ENCODE results near the gene EXOC1.

The EXOC1 gene

GRCh38 chr4:55868581-55869090, 15.2 kb downstream of the EXOC1 start:
- no peak overlapping the region for H2AFZ ChIP-seq (ENCODE audit: low read depth, low read length, severe bottlenecking)
- H3K9me2 ChIP-seq (replicated peaks; ENCODE audit: insufficient read depth, low read length), result no peaks in the 10 kb centered on the region
- peaks cover 4% of the 10 kb centered on the region; the same call in 1 of the 2 replicates for H3F3A ChIP-seq (ENCODE audit: insufficient read depth)
- H3K9me3 ChIP-seq (ENCODE audit: insufficient read depth, low read length), result no peaks in the 10 kb centered on the region
- no peak overlapping the region for H3K4me2 ChIP-seq (ENCODE audit: low read depth, low read length, poor library complexity, severe bottlenecking)
- H3K4me3 ChIP-seq (ENCODE audit: insufficient read depth, low read length, poor library complexity, severe bottlenecking), result no peak overlapping the region
- H3K27me3 ChIP-seq (ENCODE audit: low read length), result no peaks in the 10 kb centered on the region
- H4K20me1 ChIP-seq (ENCODE audit: low read depth, low read length), result no peaks in the 10 kb centered on the region
- H3K9ac ChIP-seq (ENCODE audit: low read length), result no peak overlapping the region
- H3K36me3 ChIP-seq (ENCODE audit: low read length), result peaks cover 6% of the 10 kb centered on the region; the same call in 1 of the 2 replicates
- no peak overlapping the region for H3K27ac ChIP-seq (ENCODE audit: low read depth, low read length)
- TF ChIP-seq CTCF (IDR thresholded peaks at IDR 0.05; ENCODE audit: insufficient read depth, low read length, poor library complexity, severe bottlenecking), result no peak
- TF ChIP-seq EZH2phosphoT487 (conservative IDR thresholded peaks at IDR 0.05; ENCODE audit: low read length), result no peak
- no peaks in the 10 kb centered on the region for H3K79me2 ChIP-seq (ENCODE audit: insufficient read depth, low read length)

GRCh38 chr4:55871299-55871800, 17.9 kb downstream of the EXOC1 start:
- Histone ChIP-seq H3K27ac (ENCODE audit: low read depth, low read length) (no peak overlapping the region), H3K9me2 (replicated peaks; ENCODE audit: insufficient read depth, low read length) (no peaks in the 10 kb centered on the region), H3K4me2 (ENCODE audit: low read depth, low read length, poor library complexity, severe bottlenecking) (no peak overlapping the region), H3K27me3 (ENCODE audit: low read length) (no peaks in the 10 kb centered on the region), H2AFZ (ENCODE audit: low read depth, low read length, severe bottlenecking) (no peak overlapping the region), H3K9me3 (ENCODE audit: insufficient read depth, low read length) (no peaks in the 10 kb centered on the region), H3K4me3 (ENCODE audit: insufficient read depth, low read length, poor library complexity, severe bottlenecking) (no peak overlapping the region), H4K20me1 (ENCODE audit: low read depth, low read length) (no peaks in the 10 kb centered on the region), H3K36me3 (ENCODE audit: low read length) (peaks cover 6% of the 10 kb centered on the region; the same call in 1 of the 2 replicates), H3F3A (ENCODE audit: insufficient read depth) (no peaks in the 10 kb centered on the region), H3K9ac (ENCODE audit: low read length) (no peak overlapping the region), H3K79me2 (ENCODE audit: insufficient read depth, low read length) (no peaks in the 10 kb centered on the region)
- TF ChIP-seq EZH2phosphoT487 (conservative IDR thresholded peaks at IDR 0.05; ENCODE audit: low read length) (no peak), CTCF (IDR thresholded peaks at IDR 0.05; ENCODE audit: insufficient read depth, low read length, poor library complexity, severe bottlenecking) (no peak)

- H3K27me3 ChIP-seq (ENCODE audit: low read length), result no peaks in the 10 kb centered on the region
- H3K79me2 ChIP-seq (ENCODE audit: insufficient read depth, low read length), result no peaks in the 10 kb centered on the region
- H3K36me3 ChIP-seq (ENCODE audit: low read length), result peaks cover 2% of the 10 kb centered on the region; the same call in 1 of the 2 replicates
Observed at GRCh38 chr4:55874831-55875230, 21.4 kb downstream of the EXOC1 start.

More at GRCh38 chr4:55874831-55875230, 21.4 kb downstream of the EXOC1 start:
- no peaks in the 10 kb centered on the region for H4K20me1 ChIP-seq (ENCODE audit: low read depth, low read length)
- TF ChIP-seq EZH2phosphoT487 (conservative IDR thresholded peaks at IDR 0.05; ENCODE audit: low read length), result no peak
- TF ChIP-seq CTCF (IDR thresholded peaks at IDR 0.05; ENCODE audit: insufficient read depth, low read length, poor library complexity, severe bottlenecking), result no peak
- no peaks in the 10 kb centered on the region; the same call in 1 of the 2 replicates for H3F3A ChIP-seq (ENCODE audit: insufficient read depth)
- H2AFZ ChIP-seq (ENCODE audit: low read depth, low read length, severe bottlenecking), result no peak overlapping the region
- H3K9ac ChIP-seq (ENCODE audit: low read length), result no peak overlapping the region
- H3K9me3 ChIP-seq (ENCODE audit: insufficient read depth, low read length), result no peaks in the 10 kb centered on the region
- no peak overlapping the region for H3K4me3 ChIP-seq (ENCODE audit: insufficient read depth, low read length, poor library complexity, severe bottlenecking)
- no peak overlapping the region for H3K4me2 ChIP-seq (ENCODE audit: low read depth, low read length, poor library complexity, severe bottlenecking)
- no peaks in the 10 kb centered on the region for H3K9me2 ChIP-seq (replicated peaks; ENCODE audit: insufficient read depth, low read length)
- no peak overlapping the region for H3K27ac ChIP-seq (ENCODE audit: low read depth, low read length)

Data from SU-DHL-6 (cell line).